HepG2 (cell line): ENCODE results near the gene STKLD1. TPM values are rescaled to one million over a fixed set of nuclear protein-coding genes. Genes with fewer than 3 reads are reported as not detected.
A peak's percentile ranks its signal among the peaks of the same experiment; 100 is the strongest.

ENCODE experiments used
- AKAP8 ChIP-seq: sonication (generic); formaldehyde crosslinking; IDR thresholded peaks from 2 replicates; pipeline ENCODE4 v1.5.1; 2020; ENCODE audit warnings: mild to moderate bottlenecking, missing genetic modification reagents
- ATF4 ChIP-seq, 2 experiments: fragments of 450-650 bp in 1 of 2; sonication (generic) in 1 of 2; formaldehyde crosslinking; IDR thresholded peaks; 2 replicates each; pipeline versions ENCODE4 v1.5.0 to v1.8.0; 2020 to 2022; ENCODE audit warnings: mild to moderate bottlenecking in 1 of 2, missing genetic modification reagents in 1 of 2
- ETS1 ChIP-seq: sonication (generic); formaldehyde crosslinking; IDR thresholded peaks from 2 replicates; pipeline ENCODE4 v1.4.0; 2020; ENCODE audit warnings: missing genetic modification reagents
- HDAC2 ChIP-seq: sonication (generic); formaldehyde crosslinking; IDR thresholded peaks from 2 replicates; pipeline ENCODE4 v1.4.0; 2020; ENCODE audit warnings: missing genetic modification reagents
- JUND ChIP-seq: sonication (generic); formaldehyde crosslinking; IDR thresholded peaks from 2 replicates; pipeline ENCODE4 v1.8.0; 2022; ENCODE audit warnings: mild to moderate bottlenecking, missing genetic modification reagents
- KLF12 ChIP-seq: sonication (generic); formaldehyde crosslinking; IDR thresholded peaks from 2 replicates; pipeline ENCODE4 v1.4.0; 2020; ENCODE audit warnings: missing genetic modification reagents, borderline replicate concordance
- LCORL ChIP-seq, 2 experiments: fragments of 450-650 bp in 1 of 2; sonication (generic) in 1 of 2; formaldehyde crosslinking in 1 of 2; IDR thresholded peaks; 2 replicates each; pipeline versions ENCODE4 v1.5.0 to v1.6.1; 2017 to 2020; ENCODE audit warnings: antibody characterized with exemption in 1 of 2, missing genetic modification reagents in 1 of 2
- NR2F6 ChIP-seq, 2 experiments: IDR thresholded peaks; 2 replicates each; pipeline ENCODE4 v1.6.1; 2016; ENCODE audit warnings: antibody characterized with exemption in 1 of 2, mild to moderate bottlenecking in 1 of 2
- RXRA ChIP-seq: sonication (generic); formaldehyde crosslinking; IDR thresholded peaks from 2 replicates; pipeline ENCODE4 v1.5.1; 2020; ENCODE audit warnings: missing genetic modification reagents
- SOX6 ChIP-seq, 2 experiments: fragments of 450-650 bp in 1 of 2; sonication (generic) in 1 of 2; formaldehyde crosslinking in 1 of 2; IDR thresholded peaks; 2 replicates each; pipeline versions ENCODE4 v1.4.0 to v1.6.1; 2017 to 2020; ENCODE audit warnings: antibody characterized with exemption in 1 of 2, mild to moderate bottlenecking in 1 of 2, missing genetic modification reagents in 1 of 2
- STAG1 ChIP-seq: sonication (generic); formaldehyde crosslinking; IDR thresholded peaks from 2 replicates; pipeline ENCODE4 v1.4.0; 2020; ENCODE audit warnings: missing genetic modification reagents
- TEAD3 ChIP-seq: optimal IDR thresholded peaks from 2 replicates; pipeline ENCODE3; 2016; ENCODE audit warnings: borderline replicate concordance
- ZFP90 ChIP-seq: sonication (generic); formaldehyde crosslinking; IDR thresholded peaks from 2 replicates; pipeline ENCODE4 v1.8.0; 2022; ENCODE audit warnings: missing genetic modification reagents, mild to moderate bottlenecking, inconsistent platforms, borderline replicate concordance
- ZNF224 ChIP-seq: sonication (generic); formaldehyde crosslinking; IDR thresholded peaks from 2 replicates; pipeline ENCODE4 v1.5.0; 2020; ENCODE audit warnings: mild to moderate bottlenecking, missing genetic modification reagents
- ZNF274 ChIP-seq: sonication (generic); formaldehyde crosslinking; IDR thresholded peaks from 2 replicates; pipeline ENCODE4 v1.5.1; 2020; ENCODE audit warnings: mild to moderate bottlenecking, missing genetic modification reagents
- ZNF501 ChIP-seq: sonication (generic); formaldehyde crosslinking; IDR thresholded peaks from 2 replicates; pipeline ENCODE4 v1.5.1; 2020; ENCODE audit warnings: mild to moderate bottlenecking, moderate library complexity, missing genetic modification reagents
- ZNF543 ChIP-seq: sonication (generic); formaldehyde crosslinking; IDR thresholded peaks from 2 replicates; pipeline ENCODE4 v1.4.0; 2020; ENCODE audit warnings: mild to moderate bottlenecking, missing genetic modification reagents
- ZNF749 ChIP-seq: sonication (generic); formaldehyde crosslinking; IDR thresholded peaks from 2 replicates; pipeline ENCODE4 v1.8.0; 2022; ENCODE audit warnings: mild to moderate bottlenecking, missing genetic modification reagents, moderate library complexity, borderline replicate concordance
- ZNF777 ChIP-seq: sonication (generic); formaldehyde crosslinking; IDR thresholded peaks from 2 replicates; pipeline ENCODE4 v1.4.0; 2020; ENCODE audit warnings: missing genetic modification reagents
- ZNF788 ChIP-seq: sonication (generic); formaldehyde crosslinking; IDR thresholded peaks from 2 replicates; pipeline ENCODE4 v1.5.0; 2020; ENCODE audit warnings: mild to moderate bottlenecking, missing genetic modification reagents, borderline replicate concordance
- ZSCAN31 ChIP-seq: sonication (generic); formaldehyde crosslinking; IDR thresholded peaks from 2 replicates; pipeline ENCODE4 v1.5.0; 2020; ENCODE audit warnings: low read depth, mild to moderate bottlenecking, missing genetic modification reagents
- polyA plus RNA-seq, 8 experiments: library from polyadenylated mRNA; depleted of rRNA in 3 of 8; stranded (reverse) in 7 of 8; unstranded in 1 of 8; fragments of >200 nt; fragmentation: Illumina TruSeq in 4 of 8; extraction: Trizol in 4 of 8; gene quantifications; 2 replicates each; pipeline versions ENCODE4 v1.2.1 to v1.2.3, GENCODE V29; 2011 to 2016; ENCODE audit warnings: low read depth in 4 of 8, missing spikeins in 1 of 8, mixed read lengths in 1 of 8; ENCODE audit not compliant: insufficient read depth in 1 of 8
- total RNA-seq, 5 experiments: library from RNA; depleted of rRNA; stranded (reverse); fragments of >200 nt; fragmentation: Illumina TruSeq; extraction: Trizol; gene quantifications; 2 replicates each; pipeline ENCODE4 v1.2.3, GENCODE V29; 2016; ENCODE audit warnings: low read depth in 1 of 5

STKLD1 gene
- total and polyA plus RNA-seq, 2 of the 13 experiments (the other 11 are each of a cell fraction or from before 2014, with no cell fraction given): 1.5 to 2.2 TPM

- TF ChIP-seq AKAP8 (CRISPR knock-in tag): 0 out of 2 replicates have a peak, but pooled peaks have one; percentile 7
- 0 out of 2 replicates have a peak, but pooled peaks have one; percentile 15 for TF ChIP-seq ZNF274
- 0 out of 2 replicates have a peak, but pooled peaks have one; percentile 37 for TF ChIP-seq ZSCAN31 (CRISPR knock-in tag)
- no peak for TF ChIP-seq SOX6 (IDR thresholded peaks at IDR 0.05)
- TF ChIP-seq SOX6 (CRISPR knock-in tag; IDR thresholded peaks at IDR 0.05): peak; percentile 12; the same call in 1 of the 2 replicates
- peak; percentile 50; the same call in 1 of the 2 replicates for TF ChIP-seq ZNF788 (CRISPR knock-in tag)
- peak; percentile 40; the same call in 1 of the 2 replicates for TF ChIP-seq KLF12
- TF ChIP-seq ZNF777 (CRISPR knock-in tag): 0 out of 2 replicates have a peak, but pooled peaks have one; percentile 15
- TF ChIP-seq STAG1 (CRISPR knock-in tag): peak; percentile 3; the same call in 1 of the 2 replicates
- TF ChIP-seq ZNF749: no peak
- TF ChIP-seq ETS1 (CRISPR knock-in tag): peak; percentile 68; the same call in 1 of the 2 replicates
- peak; percentile 67; the same call in 1 of the 2 replicates for TF ChIP-seq ZFP90 (CRISPR knock-in tag)
- no peak for TF ChIP-seq LCORL (IDR thresholded peaks at IDR 0.05)
- peak; percentile 51; the same call in 1 of the 2 replicates for TF ChIP-seq LCORL (CRISPR knock-in tag; IDR thresholded peaks at IDR 0.05)
- 0 out of 4 replicates have a peak, but pooled peaks of 1 of the 2 experiments have one; percentile 28 for TF ChIP-seq ATF4 (CRISPR knock-in tag; IDR thresholded peaks at IDR 0.05)
- TF ChIP-seq ZNF543 (CRISPR knock-in tag): peak; percentile 69; the same call in 1 of the 2 replicates
- TF ChIP-seq HDAC2: 0 out of 2 replicates have a peak, but pooled peaks have one; percentile 25
- peak; percentile 38 for TF ChIP-seq TEAD3 (CRISPR knock-in tag)
- TF ChIP-seq ZNF501 (CRISPR knock-in tag): 0 out of 2 replicates have a peak, but pooled peaks have one; percentile 31
- TF ChIP-seq JUND (CRISPR knock-in tag): 0 out of 2 replicates have a peak, but pooled peaks have one; percentile 9
- TF ChIP-seq NR2F6 (IDR thresholded peaks at IDR 0.05): no peak
- no peak for TF ChIP-seq NR2F6 (CRISPR knock-in tag; IDR thresholded peaks at IDR 0.05)
- 0 out of 2 replicates have a peak, but pooled peaks have one; percentile 50 for TF ChIP-seq ZNF224 (CRISPR knock-in tag)
- TF ChIP-seq RXRA (CRISPR knock-in tag): peak; percentile 37; the same call in 1 of the 2 replicates
These were observed 45.7 kb downstream of the STKLD1 start, which contains the start of gene ADAMTS13 (continued) for GRCh38 chr9:133421615-133422542.
